GM21717 (cell line): ENCODE data around the gene TPCN2.
"Not testable (repeated sequence)": the region's sequence is repeated elsewhere in the genome, so short reads cannot be mapped to it uniquely, and the experiment has no call there.

Experiments
- ATAC-seq: cut with Tn5 transposase; IDR thresholded peaks from one replicate; pipeline ENCODE4 v1.9.1; 2021; ENCODE audit warnings: mild to moderate bottlenecking, moderate library complexity; ENCODE audit not compliant: unreplicated experiment

The TPCN2 gene

GRCh38 chr11:69141742-69142141 is 93.0 kb downstream of the TPCN2 start:
- no peak for ATAC-seq

GRCh38 chr11:69142895-69143294 is 94.2 kb downstream of the TPCN2 start:
- ATAC-seq, result no peak

GRCh38 chr11:69144316-69145049 is 95.8 kb downstream of the TPCN2 start:
- no peak for ATAC-seq

- no peak for ATAC-seq
Measured at GRCh38 chr11:69145050-69145380, 96.3 kb downstream of the TPCN2 start.

GRCh38 chr11:69148377-69148762 is 99.6 kb downstream of the TPCN2 start:
- no peak for ATAC-seq

- ATAC-seq, result no peak
Measured at GRCh38 chr11:69148806-69149205, 100.1 kb downstream of the TPCN2 start.

GRCh38 chr11:69149338-69150045 is 100.8 kb downstream of the TPCN2 start:
- not testable (repeated sequence) for ATAC-seq

- no peak for ATAC-seq
Measured at GRCh38 chr11:69150175-69150574, 101.4 kb downstream of the TPCN2 start.

- no peak for ATAC-seq
Measured at GRCh38 chr11:69151836-69152235, 103.1 kb downstream of the TPCN2 start.

GRCh38 chr11:69152733-69153421 is 104.1 kb downstream of the TPCN2 start:
- no peak for ATAC-seq

GRCh38 chr11:69153661-69154060 is 104.9 kb downstream of the TPCN2 start:
- ATAC-seq, result no peak

GRCh38 chr11:69154211-69154913 is 105.6 kb downstream of the TPCN2 start:
- no peak for ATAC-seq

GRCh38 chr11:69154938-69155301 is 106.2 kb downstream of the TPCN2 start:
- no peak for ATAC-seq

- no peak for ATAC-seq
Measured at GRCh38 chr11:69155302-69156234, 106.8 kb downstream of the TPCN2 start, which contains the start of gene SMIM38. SMIM38 (plus strand) TSS chr11:69155935; CDS start chr11:69157847, 1,912 bp downstream.

- no peak for ATAC-seq
Measured at GRCh38 chr11:69156235-69156639, 107.5 kb downstream of the TPCN2 start.

- no peak for ATAC-seq
Measured at GRCh38 chr11:69156673-69157155, 108.0 kb downstream of the TPCN2 start.

- ATAC-seq, result no peak
Measured at GRCh38 chr11:69157156-69157821, 108.6 kb downstream of the TPCN2 start.

- no peak for ATAC-seq
Measured at GRCh38 chr11:69157822-69158231, 109.1 kb downstream of the TPCN2 start.

- no peak for ATAC-seq
Measured at GRCh38 chr11:69158301-69159149, 109.8 kb downstream of the TPCN2 start.
